NCI-H1930 (cell line): Measurements from ENCODE around the gene COQ10A.

Experiments used
- DNase-seq, 2 experiments: peaks; one replicate each; lab custom pipeline; 2025; lab: John Stamatoyannopoulos, UW

The COQ10A gene

DNA sequence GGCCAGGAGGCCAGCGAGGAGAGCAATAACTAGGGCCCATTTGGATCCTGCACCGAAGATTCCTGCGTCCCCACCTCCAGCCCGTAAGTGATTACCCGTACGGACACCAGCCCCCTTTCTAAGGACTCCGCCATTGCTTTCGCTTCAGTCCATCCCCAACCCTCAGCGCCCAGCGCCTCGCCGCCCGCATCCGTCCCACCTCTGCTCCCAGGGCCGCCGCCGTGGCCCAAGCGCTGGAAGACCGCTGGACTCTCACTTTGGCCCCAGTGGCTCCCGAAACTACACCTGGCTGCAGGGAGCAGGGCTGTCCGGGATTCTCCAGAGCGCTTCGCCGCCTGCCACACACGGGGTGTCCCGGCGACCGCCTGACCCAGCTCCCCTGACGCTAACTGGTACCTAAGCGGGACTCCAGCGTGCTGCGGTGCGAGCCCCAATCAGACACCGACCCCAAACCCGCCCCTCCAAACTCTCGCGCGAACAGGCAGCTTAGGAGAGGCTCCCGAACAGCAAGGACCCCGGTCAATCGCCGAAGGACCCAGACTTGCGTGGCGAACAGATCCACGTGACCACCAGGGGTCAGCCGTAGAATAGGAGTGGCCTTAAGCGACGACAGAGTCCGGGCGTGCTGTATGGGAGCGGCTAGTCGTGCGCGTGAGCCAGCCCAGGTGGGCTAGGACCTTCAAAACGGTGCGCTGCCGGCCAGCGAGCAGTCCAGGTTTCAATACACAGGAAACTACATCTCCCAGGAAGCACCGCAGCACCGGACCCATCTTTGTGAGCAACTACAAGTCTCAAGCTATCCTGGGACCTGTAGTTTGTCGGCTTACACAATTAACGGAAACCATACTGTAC is 49.1 kb downstream of the COQ10A start, which contains the start of gene CNPY2:
Gene CNPY2 (minus strand): TSS at position 367 of the 852 bp plus-strand sequence. CDS start 771 bp downstream, outside the sequence.
- DNase-seq = peak; percentile 93 to 99

DNA sequence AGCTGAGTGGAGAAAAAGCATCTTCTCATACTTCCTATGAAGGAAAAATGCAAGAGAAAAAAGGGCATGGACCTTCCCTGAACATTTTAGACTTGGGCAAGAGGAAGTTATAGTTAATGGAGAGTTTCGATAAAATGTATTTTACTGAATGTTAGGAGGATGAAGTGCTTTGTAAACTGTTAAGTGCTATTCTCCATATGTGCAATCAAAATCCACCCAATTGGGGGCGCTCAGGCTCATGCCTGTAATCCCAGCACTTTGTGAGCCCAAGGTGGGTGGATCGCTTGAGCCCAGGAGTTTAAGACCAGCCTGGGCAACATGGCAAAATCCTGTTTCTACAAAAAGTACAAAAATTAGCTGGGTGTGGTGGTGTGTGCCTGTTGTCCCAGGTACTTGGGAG is 50.9 kb downstream of the COQ10A start:
- DNase-seq = no peak
